ENCODE measurements around the gene PRTG.

PRTG gene

DNA sequence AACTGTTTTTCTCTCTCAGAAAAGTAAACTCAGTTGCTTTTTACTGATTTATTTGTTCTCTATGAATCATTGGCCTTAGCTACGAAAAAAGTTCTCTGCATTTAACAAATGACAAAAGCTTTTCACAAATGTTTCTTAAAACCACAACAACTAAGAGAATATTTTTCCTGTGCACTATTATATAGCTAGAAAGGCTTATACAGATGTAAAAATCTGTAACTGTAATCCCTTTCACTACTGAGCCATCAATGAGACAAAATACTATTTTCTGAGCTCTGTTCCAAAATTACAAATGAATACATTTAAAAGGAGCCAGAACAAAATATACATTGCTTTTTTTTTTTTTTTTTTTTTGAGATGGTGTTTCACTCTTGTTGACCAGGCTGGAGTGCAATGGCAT, 109.2 kb downstream of the PRTG start:
- H3K9ac ChIP-seq (ENCODE audit: low read depth, low read length): no peak overlapping the region
- peaks cover 72% of the 10 kb centered on the region; the same call in 1 of the 2 replicates for H3K36me3 ChIP-seq (ENCODE audit: insufficient read depth, low read length)
- no peak overlapping the region for H3K27ac ChIP-seq (ENCODE audit: low read depth, low read length)
- no peak overlapping the region for H3K4me3 ChIP-seq (ENCODE audit: low read length)
- no peaks in the 10 kb centered on the region for H3K27me3 ChIP-seq (ENCODE audit: insufficient read depth, low read length)
- H3K4me1 ChIP-seq (ENCODE audit: insufficient read depth, low read length): no peaks in the 10 kb centered on the region
- 100% methylated on average over 1 of the region's 1 CpG for WGBS
- H3K9me3 ChIP-seq (ENCODE audit: insufficient read depth, low read depth, low read length): no peaks in the 10 kb centered on the region

- Histone ChIP-seq H3K4me1 (ENCODE audit: insufficient read depth, low read length) (no peaks in the 10 kb centered on the region), H3K27me3 (ENCODE audit: insufficient read depth, low read length) (no peaks in the 10 kb centered on the region), H3K27ac (ENCODE audit: low read depth, low read length) (no peak overlapping the region), H3K9me3 (ENCODE audit: insufficient read depth, low read depth, low read length) (no peaks in the 10 kb centered on the region), H3K9ac (ENCODE audit: low read depth, low read length) (no peak overlapping the region), H3K4me3 (ENCODE audit: low read length) (no peak overlapping the region), H3K36me3 (ENCODE audit: insufficient read depth, low read length) (peaks cover 72% of the 10 kb centered on the region; the same call in 1 of the 2 replicates)
- 94% methylated on average over 2 of the region's 2 CpGs for WGBS
These were observed 110.5 kb downstream of the PRTG start for GRCh38 chr15:55632434-55632833.

DNA sequence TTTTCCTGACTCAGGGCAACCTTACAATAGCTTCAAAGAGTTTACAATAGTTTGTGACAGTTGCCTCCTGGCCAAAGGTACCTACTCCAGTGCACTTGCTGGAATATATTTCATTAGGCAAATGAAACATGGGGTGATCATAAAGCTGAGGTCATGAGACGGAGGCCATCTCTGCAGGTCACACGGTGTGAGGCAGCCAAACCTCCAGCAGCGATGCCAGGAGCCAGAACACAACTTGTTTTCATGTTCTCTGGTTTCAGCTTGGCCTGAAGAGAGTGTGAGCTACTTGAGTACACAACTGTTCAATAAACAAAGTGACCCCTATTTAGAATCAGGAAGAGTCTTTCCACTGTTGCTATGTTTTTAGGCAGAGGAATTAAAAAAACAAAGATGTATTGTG, 112.1 kb downstream of the PRTG start:
- Histone ChIP-seq H3K36me3 (ENCODE audit: insufficient read depth, low read length) (peaks cover 67% of the 10 kb centered on the region; the same call in 1 of the 2 replicates), H3K9ac (ENCODE audit: low read depth, low read length) (no peak overlapping the region), H3K4me1 (ENCODE audit: insufficient read depth, low read length) (no peaks in the 10 kb centered on the region), H3K9me3 (ENCODE audit: insufficient read depth, low read depth, low read length) (no peaks in the 10 kb centered on the region), H3K4me3 (ENCODE audit: low read length) (no peak overlapping the region), H3K27me3 (ENCODE audit: insufficient read depth, low read length) (no peaks in the 10 kb centered on the region), H3K27ac (ENCODE audit: low read depth, low read length) (no peak overlapping the region)
- 89% methylated on average over 3 of the region's 3 CpGs for WGBS

- peaks cover 71% of the 10 kb centered on the region; the same call in 1 of the 2 replicates for H3K36me3 ChIP-seq (ENCODE audit: insufficient read depth, low read length)
- no peaks in the 10 kb centered on the region for H3K9me3 ChIP-seq (ENCODE audit: insufficient read depth, low read depth, low read length)
- no peaks in the 10 kb centered on the region for H3K27me3 ChIP-seq (ENCODE audit: insufficient read depth, low read length)
- H3K4me3 ChIP-seq (ENCODE audit: low read length): no peak overlapping the region
- no peak overlapping the region for H3K27ac ChIP-seq (ENCODE audit: low read depth, low read length)
- no peak overlapping the region for H3K9ac ChIP-seq (ENCODE audit: low read depth, low read length)
- no peaks in the 10 kb centered on the region for H3K4me1 ChIP-seq (ENCODE audit: insufficient read depth, low read length)
- 100% methylated on average over 2 of the region's 2 CpGs for WGBS
These were observed 114.6 kb downstream of the PRTG start for GRCh38 chr15:55628369-55628730.

DNA sequence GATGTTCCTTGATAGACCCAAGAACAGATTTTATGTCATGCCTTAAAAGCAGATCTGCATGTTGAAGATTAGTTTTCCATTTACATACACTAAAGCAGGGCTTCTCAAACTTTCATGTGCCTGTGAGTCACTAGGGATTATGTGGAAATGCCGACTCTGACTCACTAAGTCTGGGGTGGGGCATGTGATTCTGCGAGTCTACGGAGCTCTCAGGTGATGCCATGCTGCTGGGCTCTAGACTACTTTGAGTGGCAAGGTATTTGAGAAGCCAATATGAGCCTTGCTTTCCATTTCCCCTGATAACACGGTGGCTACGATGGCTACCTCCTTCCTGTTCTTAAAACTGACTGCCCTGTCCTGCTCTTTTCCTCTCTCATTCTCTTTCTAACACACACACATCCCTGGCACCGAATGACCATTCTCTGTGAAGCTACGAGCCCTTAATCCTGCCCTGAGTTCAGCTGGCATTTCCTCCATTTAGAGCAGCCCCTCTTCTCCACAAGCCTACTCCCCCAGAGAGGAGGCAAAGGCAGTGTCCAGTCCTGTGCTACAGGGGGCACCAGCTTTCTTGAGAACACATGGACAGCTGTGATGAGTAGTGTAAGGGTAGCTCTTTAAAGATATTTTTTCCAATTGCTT, 115.1 kb downstream of the PRTG start:
- Histone ChIP-seq H3K36me3 (ENCODE audit: insufficient read depth, low read length) (peaks cover 68% of the 10 kb centered on the region; the same call in 1 of the 2 replicates), H3K27me3 (ENCODE audit: insufficient read depth, low read length) (no peaks in the 10 kb centered on the region), H3K9ac (ENCODE audit: low read depth, low read length) (no peak overlapping the region), H3K4me1 (ENCODE audit: insufficient read depth, low read length) (no peaks in the 10 kb centered on the region), H3K4me3 (ENCODE audit: low read length) (no peak overlapping the region), H3K9me3 (ENCODE audit: insufficient read depth, low read depth, low read length) (no peaks in the 10 kb centered on the region), H3K27ac (ENCODE audit: low read depth, low read length) (no peak overlapping the region)
- 87% methylated on average over 7 of the region's 7 CpGs for WGBS

- H3K27me3 ChIP-seq (ENCODE audit: insufficient read depth, low read length): no peaks in the 10 kb centered on the region
- no peaks in the 10 kb centered on the region for H3K9me3 ChIP-seq (ENCODE audit: insufficient read depth, low read depth, low read length)
- H3K36me3 ChIP-seq (ENCODE audit: insufficient read depth, low read length): peaks cover 44% of the 10 kb centered on the region; the same call in 1 of the 2 replicates
- H3K4me1 ChIP-seq (ENCODE audit: insufficient read depth, low read length): peaks cover 22% of the 10 kb centered on the region; the same call in 1 of the 2 replicates
- no peak overlapping the region for H3K27ac ChIP-seq (ENCODE audit: low read depth, low read length)
- 89% methylated on average over 6 of the region's 6 CpGs for WGBS
- H3K9ac ChIP-seq (ENCODE audit: low read depth, low read length): no peak overlapping the region
- H3K4me3 ChIP-seq (ENCODE audit: low read length): no peak overlapping the region
These were observed 123.2 kb downstream of the PRTG start for GRCh38 chr15:55619783-55620182.

- WGBS: 73% methylated on average over 3 of the region's 4 CpGs
- H3K36me3 ChIP-seq (ENCODE audit: insufficient read depth, low read length): peaks cover 43% of the 10 kb centered on the region; the same call in 1 of the 2 replicates
- no peak overlapping the region for H3K9ac ChIP-seq (ENCODE audit: low read depth, low read length)
- no peaks in the 10 kb centered on the region for H3K27me3 ChIP-seq (ENCODE audit: insufficient read depth, low read length)
- H3K4me3 ChIP-seq (ENCODE audit: low read length): no peak overlapping the region
- H3K27ac ChIP-seq (ENCODE audit: low read depth, low read length): no peak overlapping the region; the same call in 1 of the 2 replicates
- peaks cover 29% of the 10 kb centered on the region for H3K4me1 ChIP-seq (ENCODE audit: insufficient read depth, low read length)
- no peaks in the 10 kb centered on the region for H3K9me3 ChIP-seq (ENCODE audit: insufficient read depth, low read depth, low read length)
These were observed 124.6 kb downstream of the PRTG start for GRCh38 chr15:55618387-55618786.

- WGBS: 90% methylated on average over 1 of the region's 1 CpG
- H3K4me1 ChIP-seq (ENCODE audit: insufficient read depth, low read length): peaks cover 29% of the 10 kb centered on the region
- no peak overlapping the region for H3K4me3 ChIP-seq (ENCODE audit: low read length)
- peaks cover 50% of the 10 kb centered on the region; the same call in 1 of the 2 replicates for H3K36me3 ChIP-seq (ENCODE audit: insufficient read depth, low read length)
- no peak overlapping the region for H3K9ac ChIP-seq (ENCODE audit: low read depth, low read length)
- no peak overlapping the region for H3K27ac ChIP-seq (ENCODE audit: low read depth, low read length)
- H3K9me3 ChIP-seq (ENCODE audit: insufficient read depth, low read depth, low read length): peaks cover 2% of the 10 kb centered on the region; the same call in 1 of the 2 replicates
- no peaks in the 10 kb centered on the region for H3K27me3 ChIP-seq (ENCODE audit: insufficient read depth, low read length)
These were observed 127.5 kb downstream of the PRTG start for GRCh38 chr15:55615445-55615844.

GRCh38 chr15:55613727-55614126, 129.2 kb downstream of the PRTG start:
- Histone ChIP-seq H3K4me3 (ENCODE audit: low read length) (no peak overlapping the region), H3K27me3 (ENCODE audit: insufficient read depth, low read length) (no peaks in the 10 kb centered on the region), H3K9me3 (ENCODE audit: insufficient read depth, low read depth, low read length) (peaks cover 2% of the 10 kb centered on the region; the same call in 1 of the 2 replicates), H3K4me1 (ENCODE audit: insufficient read depth, low read length) (peaks cover 17% of the 10 kb centered on the region), H3K9ac (ENCODE audit: low read depth, low read length) (no peak overlapping the region), H3K36me3 (ENCODE audit: insufficient read depth, low read length) (peaks cover 46% of the 10 kb centered on the region; the same call in 1 of the 2 replicates), H3K27ac (ENCODE audit: low read depth, low read length) (no peak overlapping the region)
- WGBS: 92% methylated on average over 4 of the region's 4 CpGs

GRCh38 chr15:55606214-55606613, 136.7 kb downstream of the PRTG start:
- H3K27ac ChIP-seq (ENCODE audit: low read depth, low read length): no peak overlapping the region
- H3K9ac ChIP-seq (ENCODE audit: low read depth, low read length): no peak overlapping the region
- no peak overlapping the region for H3K4me3 ChIP-seq (ENCODE audit: low read length)
- peaks cover 9% of the 10 kb centered on the region; the same call in 1 of the 2 replicates for H3K9me3 ChIP-seq (ENCODE audit: insufficient read depth, low read depth, low read length)
- H3K36me3 ChIP-seq (ENCODE audit: insufficient read depth, low read length): peaks cover 13% of the 10 kb centered on the region; the same call in 1 of the 2 replicates
- no peaks in the 10 kb centered on the region for H3K27me3 ChIP-seq (ENCODE audit: insufficient read depth, low read length)
- no peaks in the 10 kb centered on the region for H3K4me1 ChIP-seq (ENCODE audit: insufficient read depth, low read length)
- WGBS: 92% methylated on average over 4 of the region's 5 CpGs

DNA sequence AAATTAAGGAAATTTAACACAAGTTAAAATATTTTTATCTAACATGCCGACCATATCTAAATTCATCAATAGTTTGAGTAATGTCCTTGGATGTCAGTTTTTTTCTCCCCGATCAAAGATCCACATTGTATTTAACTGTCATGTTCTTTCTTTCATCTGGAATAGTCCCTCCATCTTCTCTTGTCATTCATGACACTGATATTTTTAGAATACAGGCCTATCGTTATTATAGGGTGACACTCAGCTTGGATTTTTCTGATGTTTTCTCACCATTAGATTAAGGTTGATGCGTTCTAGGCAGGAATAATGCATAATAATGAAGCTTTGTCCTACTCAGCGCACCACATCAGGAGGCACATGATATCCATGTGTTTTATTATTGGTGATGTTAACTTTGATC, 141.6 kb downstream of the PRTG start:
- no peaks in the 10 kb centered on the region for H3K36me3 ChIP-seq (ENCODE audit: insufficient read depth, low read length)
- H3K9me3 ChIP-seq (ENCODE audit: insufficient read depth, low read depth, low read length): peaks cover 2% of the 10 kb centered on the region; the same call in 1 of the 2 replicates
- 92% methylated on average over 5 of the region's 5 CpGs for WGBS
- no peak overlapping the region for H3K9ac ChIP-seq (ENCODE audit: low read depth, low read length)
- H3K4me1 ChIP-seq (ENCODE audit: insufficient read depth, low read length): no peaks in the 10 kb centered on the region
- H3K27ac ChIP-seq (ENCODE audit: low read depth, low read length): no peak overlapping the region
- no peaks in the 10 kb centered on the region for H3K27me3 ChIP-seq (ENCODE audit: insufficient read depth, low read length)
- H3K4me3 ChIP-seq (ENCODE audit: low read length): no peak overlapping the region

All from HUES64 (cell line).